GM19035 (cell line): ENCODE results near the gene PXK.
A peak's percentile ranks its signal among the peaks of the same experiment; 100 is the strongest.

Source experiments
- ATAC-seq: cut with Tn5 transposase; IDR thresholded peaks from one replicate; pipeline ENCODE4 v1.9.1; 2021; ENCODE audit not compliant: unreplicated experiment

The PXK gene

DNA sequence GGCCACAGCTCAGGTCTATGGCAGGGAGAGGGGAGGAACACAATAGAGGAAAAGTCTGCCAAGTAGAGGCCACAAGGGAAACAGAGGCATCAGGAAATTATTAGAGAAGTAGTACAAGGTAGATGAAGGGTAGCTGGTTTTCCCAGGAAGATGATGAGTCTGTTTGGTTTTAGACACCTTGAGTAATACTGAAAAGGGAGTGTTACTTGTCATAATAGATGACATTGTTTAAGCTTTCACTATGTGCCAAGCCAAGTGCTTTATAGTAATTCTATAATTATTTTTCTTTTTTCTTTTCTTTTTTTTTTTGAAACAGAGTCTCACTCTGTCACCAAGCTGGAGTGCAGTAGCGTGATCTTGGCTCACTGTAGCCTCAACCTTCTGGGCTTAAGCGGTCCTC lies 13.7 kb downstream of the PXK start:
- ATAC-seq = no peak

- ATAC-seq = no peak
Observed at GRCh38 chr3:58347984-58348383, 15.3 kb downstream of the PXK start.

DNA sequence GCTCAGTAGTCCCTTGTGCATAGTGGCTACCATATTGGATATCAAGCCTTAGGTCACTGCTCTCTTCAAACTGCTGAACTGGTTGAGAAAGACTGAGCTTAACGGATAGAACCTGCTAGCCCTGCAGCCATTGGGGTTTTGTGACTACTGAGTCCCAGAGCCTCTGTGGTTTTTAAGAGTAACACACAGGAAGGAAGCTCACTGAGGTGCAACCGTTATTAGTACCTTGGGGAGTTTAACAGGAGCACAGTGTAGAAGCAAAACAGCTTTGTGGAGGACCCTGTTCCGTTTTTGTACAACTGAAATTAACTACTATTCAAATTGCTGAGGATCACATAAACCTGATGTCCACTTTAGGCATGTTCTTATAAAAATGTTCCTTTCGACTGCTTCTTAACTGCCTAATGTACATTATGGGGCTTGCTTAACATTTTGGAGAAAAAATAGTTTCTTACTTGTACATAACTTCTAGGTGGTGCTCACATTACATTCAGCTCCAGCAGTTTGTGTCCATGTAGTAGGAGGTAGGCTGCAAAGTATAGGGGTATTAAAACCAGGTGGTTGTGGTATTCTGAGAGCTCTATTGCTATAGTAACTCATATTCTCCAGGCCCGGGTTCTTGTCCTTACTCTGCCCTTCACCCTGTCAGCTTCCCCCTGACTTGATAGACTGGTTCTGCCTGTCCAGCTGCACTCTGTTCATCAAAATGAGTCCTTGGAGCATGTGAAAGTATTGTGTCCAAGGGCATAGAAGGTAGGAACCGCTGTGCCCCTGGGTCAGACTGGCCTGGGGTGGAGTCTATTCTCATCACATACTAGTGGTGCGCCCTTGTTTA lies 17.3 kb downstream of the PXK start:
- ATAC-seq = peak; percentile 83

- ATAC-seq = peak; percentile 12
Observed at GRCh38 chr3:58350627-58351013, 17.9 kb downstream of the PXK start.

GRCh38 chr3:58351920-58352319 lies 19.2 kb downstream of the PXK start:
- no peak for ATAC-seq

- ATAC-seq = no peak
Observed at GRCh38 chr3:58352626-58353025, 19.9 kb downstream of the PXK start.

DNA sequence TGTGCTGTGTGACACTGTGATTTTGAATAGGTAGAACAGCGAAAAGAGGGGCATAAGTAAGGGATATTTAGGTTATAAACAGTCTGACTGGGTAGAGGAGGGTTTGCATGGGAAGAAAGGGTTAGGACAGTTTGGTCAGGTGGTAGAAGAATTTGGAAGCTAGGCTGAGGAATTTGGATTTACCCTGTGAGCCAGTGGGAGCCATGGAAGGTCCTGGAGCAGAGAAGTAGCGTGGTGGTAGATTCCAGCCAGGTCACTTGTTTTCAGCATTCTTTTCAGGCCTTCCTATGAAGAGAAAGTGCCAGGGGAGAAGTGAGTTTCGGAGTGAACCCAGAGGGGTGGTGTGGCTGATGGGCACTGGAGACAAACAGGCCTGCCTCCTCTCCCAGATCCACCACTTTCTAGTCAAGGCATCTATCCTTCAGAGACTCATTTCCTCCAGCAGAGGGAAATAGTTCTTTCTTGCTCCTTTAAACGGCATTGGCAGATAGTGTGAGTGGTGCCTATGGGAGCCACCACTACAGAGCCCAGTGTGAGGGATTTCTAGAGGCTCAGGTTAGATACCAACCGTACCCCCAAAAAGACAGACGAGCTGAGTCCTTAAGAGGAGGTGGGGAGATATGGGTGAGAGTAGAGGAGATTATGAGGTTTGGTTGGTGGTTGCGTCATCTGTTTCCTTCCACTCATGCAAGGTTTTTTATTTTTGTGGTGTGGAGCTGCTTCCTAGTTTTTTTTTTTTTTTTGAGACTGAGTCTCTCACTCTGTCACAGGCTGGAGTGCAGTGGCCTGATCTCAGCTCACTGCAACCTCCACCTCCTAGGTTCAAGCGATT lies 21.2 kb downstream of the PXK start:
- no peak for ATAC-seq

DNA sequence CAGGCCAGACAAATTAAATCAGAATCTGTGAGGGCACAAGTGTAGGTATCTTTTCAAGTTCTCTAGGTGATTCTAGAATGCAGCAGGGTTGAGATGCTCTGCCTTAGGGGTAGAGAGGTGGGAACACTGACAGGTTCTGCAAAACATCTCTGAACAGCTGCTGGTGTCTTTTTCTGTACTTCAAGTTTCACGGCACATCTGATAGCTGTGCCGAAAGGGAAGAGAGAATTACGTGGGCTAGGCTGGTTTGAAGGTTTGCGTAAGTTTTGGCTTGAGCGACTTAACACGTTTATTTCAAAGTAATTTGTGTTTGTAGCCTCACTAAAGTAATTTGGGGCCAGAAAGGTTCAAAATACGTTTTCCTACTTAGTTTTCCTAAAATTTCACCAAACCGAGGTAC lies 22.5 kb downstream of the PXK start:
- peak; percentile 62 for ATAC-seq

GRCh38 chr3:58356054-58356453 lies 23.4 kb downstream of the PXK start:
- no peak for ATAC-seq

GRCh38 chr3:58357402-58357801 lies 24.7 kb downstream of the PXK start:
- no peak for ATAC-seq

DNA sequence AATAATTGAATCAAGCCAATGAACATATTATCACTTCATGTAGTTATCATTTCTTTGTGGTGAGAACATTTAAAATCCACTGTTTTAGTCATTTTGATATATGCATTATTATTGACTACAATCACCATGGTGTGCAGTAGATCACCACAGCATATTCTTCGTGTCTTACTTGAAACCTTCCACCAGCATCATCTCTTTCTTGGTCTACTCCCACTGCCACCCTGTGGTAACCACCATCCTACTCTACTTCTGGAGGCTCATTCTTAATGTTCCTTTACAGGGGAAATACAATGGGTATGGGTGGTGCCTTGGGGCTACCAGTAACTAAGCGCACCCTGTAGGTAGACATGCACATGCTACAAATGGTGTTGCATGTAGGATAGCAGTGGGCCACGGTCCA lies 25.4 kb downstream of the PXK start:
- no peak for ATAC-seq

DNA sequence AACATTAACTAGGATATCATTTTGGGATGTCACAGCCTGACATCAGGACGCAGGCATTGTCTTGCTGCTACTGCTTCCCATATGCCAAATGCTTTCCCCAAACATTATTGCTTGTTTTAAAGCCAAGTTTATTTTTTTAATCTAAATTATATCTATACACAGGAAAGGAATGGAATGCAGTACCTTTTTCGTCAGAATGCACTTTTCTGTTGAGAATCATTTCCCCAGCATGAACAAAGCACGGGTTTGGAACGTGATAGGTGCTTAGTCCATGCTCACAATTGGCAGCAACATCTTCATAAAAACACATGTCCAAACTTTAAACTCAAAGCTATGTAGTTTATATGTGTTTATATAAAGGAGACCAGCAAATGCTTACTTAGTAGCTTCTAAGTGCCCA lies 26.1 kb downstream of the PXK start:
- ATAC-seq = no peak

DNA sequence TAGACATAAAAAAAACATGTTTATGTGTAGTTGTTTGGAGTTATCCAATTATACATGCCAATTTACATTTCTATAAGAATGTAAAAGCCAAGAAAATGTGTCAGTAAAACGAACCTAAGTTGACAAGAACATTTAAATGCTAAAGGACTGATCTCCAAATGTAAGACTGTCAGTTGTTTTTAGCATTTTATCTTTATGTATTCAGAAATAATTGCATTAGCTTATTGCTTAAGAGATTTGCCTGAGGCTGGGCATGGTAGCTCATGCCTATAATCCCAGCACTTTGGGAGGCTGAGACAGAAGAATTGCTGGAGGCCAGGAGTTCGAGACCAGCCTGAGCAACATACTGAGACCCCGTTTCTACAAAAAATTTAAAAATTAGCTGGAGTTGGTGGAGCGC lies 26.9 kb downstream of the PXK start:
- ATAC-seq = no peak

- ATAC-seq = no peak
Observed at GRCh38 chr3:58361866-58362265, 29.2 kb downstream of the PXK start.

DNA sequence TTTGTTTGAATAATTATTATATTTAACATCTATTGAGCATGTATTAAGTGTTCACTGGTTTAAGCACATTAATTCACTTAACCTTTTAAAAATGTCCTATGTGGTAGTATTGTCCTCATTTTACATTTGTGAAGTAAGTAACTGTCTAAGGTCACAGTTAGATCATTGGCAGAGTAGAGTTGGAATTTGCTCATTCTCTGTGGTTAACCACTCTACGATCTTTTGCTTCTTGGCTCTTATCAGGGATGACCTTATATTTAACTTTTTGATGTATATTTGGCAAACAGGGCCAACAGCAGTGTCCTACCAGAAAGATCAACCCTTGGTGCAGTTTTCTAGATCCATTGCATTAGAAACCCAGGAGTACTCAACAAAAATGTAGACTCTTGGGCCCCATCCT lies 34.0 kb downstream of the PXK start:
- ATAC-seq = no peak

GRCh38 chr3:58369038-58369437 lies 36.3 kb downstream of the PXK start:
- no peak for ATAC-seq

DNA sequence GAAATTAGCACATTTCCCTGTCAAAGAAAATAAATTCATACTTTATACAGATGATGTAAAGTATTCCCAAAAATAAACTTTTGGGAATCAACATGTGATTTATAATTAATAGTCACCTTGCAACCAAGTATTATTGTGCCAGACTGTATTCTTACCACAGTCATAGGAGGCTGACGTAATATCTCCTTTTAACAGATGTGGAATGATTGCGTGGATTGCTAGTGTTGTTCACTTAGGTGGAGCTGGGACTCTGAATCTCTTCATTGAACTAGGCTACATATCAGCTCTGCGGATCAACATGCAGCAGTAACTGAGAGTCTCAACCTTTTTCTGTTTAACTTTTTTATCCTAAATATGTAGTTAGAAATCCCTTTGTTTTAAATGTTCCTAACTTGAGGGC lies 37.2 kb downstream of the PXK start:
- ATAC-seq = no peak

GRCh38 chr3:58370407-58370806 lies 37.7 kb downstream of the PXK start:
- no peak for ATAC-seq

- ATAC-seq = no peak
Observed at GRCh38 chr3:58371754-58372153, 39.1 kb downstream of the PXK start.

GRCh38 chr3:58375254-58375653 lies 42.6 kb downstream of the PXK start:
- no peak for ATAC-seq

- ATAC-seq = no peak
Observed at GRCh38 chr3:58377168-58377567, 44.5 kb downstream of the PXK start.

GRCh38 chr3:58377750-58378149 lies 45.1 kb downstream of the PXK start:
- ATAC-seq = no peak
